ENCODE data around the gene BDH2.

GRCh38 chr4:103075435-103075893 lies 24.2 kb downstream of the BDH2 start:
- no peak for TF ChIP-seq CTCF (IDR thresholded peaks at IDR 0.05)
- TF ChIP-seq POLR2A (IDR thresholded peaks at IDR 0.05), result no peak
